HTR-8/SVneo (cell line): ENCODE data around the gene STXBP5.

Source experiments
- DNase-seq: peaks from one replicate; pipeline ENCODE4 v3.0.0; 2011; ENCODE audit warnings: low spot score, mixed read lengths; ENCODE audit not compliant: insufficient read length
- FAIRE-seq: peaks from 2 replicates; lab custom pipeline; 2011; peaks lifted over from hg19 to GRCh38; lab: Jason Lieb, UNC

STXBP5 gene

DNA sequence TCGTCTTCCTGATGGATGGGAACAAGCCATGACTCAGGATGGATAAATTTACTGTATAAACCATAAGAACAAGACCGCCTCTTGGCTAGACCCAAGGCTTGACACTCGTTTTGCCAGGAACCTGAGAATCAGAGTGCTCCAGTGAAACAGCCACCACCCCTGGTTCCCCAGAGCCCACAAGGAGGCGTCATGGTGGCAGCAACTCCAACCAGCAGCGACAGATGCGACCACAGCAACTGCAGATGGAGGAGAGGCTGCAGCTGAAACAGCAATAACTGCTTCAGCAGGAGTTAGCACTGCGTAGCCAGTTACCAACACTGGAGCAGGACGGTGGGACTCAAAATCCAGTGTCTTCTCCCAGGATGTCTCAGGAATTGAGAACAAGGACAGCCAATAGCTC lies 203.4 kb downstream of the STXBP5 start:
- DNase-seq (no peak), FAIRE-seq (no peak)

GRCh38 chr6:147416622-147417021 lies 212.4 kb downstream of the STXBP5 start:
- DNase-seq (no peak), FAIRE-seq (no peak)

DNA sequence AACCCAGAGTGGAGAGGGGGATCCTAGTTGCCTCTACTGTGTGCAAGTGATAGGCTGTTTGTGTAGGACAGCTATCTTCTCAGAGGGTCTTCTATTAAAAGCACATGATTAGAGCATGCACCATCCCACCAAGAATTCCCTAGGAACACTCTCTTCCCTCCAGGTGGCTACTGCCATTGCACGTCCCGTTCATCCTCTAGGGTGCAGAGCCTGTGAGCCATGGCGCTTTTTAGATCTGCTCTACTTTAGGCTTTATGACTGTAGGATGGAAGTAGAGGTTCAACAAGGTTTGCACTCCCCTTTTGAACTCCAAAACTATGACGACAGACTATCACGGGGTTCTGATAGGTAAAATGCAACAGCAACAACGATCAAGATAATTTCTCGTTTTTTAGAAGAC lies 213.7 kb downstream of the STXBP5 start:
- FAIRE-seq (no peak), DNase-seq (no peak)

GRCh38 chr6:147418523-147418922 lies 214.3 kb downstream of the STXBP5 start:
- FAIRE-seq (no peak), DNase-seq (no peak)

- no peak for FAIRE-seq
- DNase-seq = no peak
Measured at GRCh38 chr6:147421903-147422302, 217.7 kb downstream of the STXBP5 start.

- FAIRE-seq (no peak), DNase-seq (no peak)
Measured at GRCh38 chr6:147423111-147423510, 218.9 kb downstream of the STXBP5 start.

DNA sequence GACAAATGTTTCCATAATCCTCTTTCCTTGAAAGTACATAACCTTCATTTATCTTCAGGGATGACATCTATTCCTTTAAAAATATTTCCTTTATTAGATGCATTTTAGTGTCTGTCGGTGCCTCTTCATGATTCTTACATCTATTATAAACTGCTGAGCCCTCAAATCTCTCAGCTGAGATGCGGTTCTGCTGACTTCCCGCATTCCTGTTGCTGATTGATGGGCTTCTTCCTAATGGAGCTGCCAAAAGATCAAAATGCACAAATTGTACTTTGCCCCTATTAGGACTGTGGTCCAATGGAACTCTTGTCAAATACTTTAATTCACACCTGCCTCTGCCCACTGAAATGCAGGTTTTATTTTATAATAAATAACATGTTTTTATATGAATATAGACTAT lies 225.6 kb downstream of the STXBP5 start:
- DNase-seq = no peak
- FAIRE-seq = no peak

DNA sequence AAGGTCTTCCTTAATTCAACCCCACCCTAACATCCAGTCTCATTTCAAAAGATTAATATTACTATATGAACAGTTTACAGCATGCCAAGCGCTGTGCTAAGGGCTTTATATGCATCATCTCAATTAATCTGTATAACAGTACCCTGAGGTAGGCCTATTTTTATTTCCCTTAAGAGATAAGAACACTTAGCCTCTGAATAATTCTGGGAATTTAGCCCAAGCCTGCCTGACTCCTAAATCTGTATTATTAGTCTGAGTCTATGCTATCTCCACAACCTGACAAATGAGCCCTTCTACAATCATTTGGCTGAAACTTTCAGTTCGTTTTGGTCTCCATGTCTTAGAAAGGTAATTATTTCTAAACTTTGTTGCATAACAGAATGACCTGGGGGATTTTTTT lies 226.6 kb downstream of the STXBP5 start:
- DNase-seq (no peak), FAIRE-seq (no peak)

DNA sequence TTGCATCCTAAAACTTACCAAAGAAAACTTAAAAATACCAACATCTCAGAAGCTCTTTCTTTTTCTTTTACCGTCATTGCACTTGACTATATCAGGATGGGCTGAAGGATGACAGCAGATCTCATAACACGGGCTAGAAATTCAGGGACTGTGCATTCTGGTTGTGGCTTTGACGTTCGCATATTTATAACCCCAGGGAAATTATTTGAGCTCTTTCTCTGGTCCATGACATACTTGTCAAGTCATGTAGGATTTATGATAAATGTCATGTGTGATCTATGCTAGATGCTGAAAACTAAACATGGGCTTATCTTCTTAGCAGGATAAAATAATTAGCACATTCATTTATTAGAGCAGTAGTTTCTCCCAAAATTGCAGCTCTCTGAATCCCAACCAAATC lies 229.9 kb downstream of the STXBP5 start:
- FAIRE-seq (no peak), DNase-seq (no peak)

- FAIRE-seq (no peak), DNase-seq (no peak)
Measured at GRCh38 chr6:147434516-147434915, 230.3 kb downstream of the STXBP5 start.

GRCh38 chr6:147437615-147438014 lies 233.4 kb downstream of the STXBP5 start:
- no peak for DNase-seq
- FAIRE-seq = no peak

- FAIRE-seq (no peak), DNase-seq (no peak)
Measured at GRCh38 chr6:147438758-147439528, 234.7 kb downstream of the STXBP5 start.
